H1 (cell line): ENCODE measurements around the gene HINT2. TPM values are rescaled to one million over a fixed set of nuclear protein-coding genes. Genes with fewer than 3 reads are reported as not detected.
A peak's percentile ranks its signal among the peaks of the same experiment; 100 is the strongest.

Experiments used
- ASH2L ChIP-seq: fragments of 200-600, 300-600 bp; sonication (generic); IDR thresholded peaks from one replicate; pipeline ENCODE4 v1.7.1; 2017; ENCODE audit warnings: low read length
- BCL11A ChIP-seq, 2 experiments: IDR thresholded peaks; one replicate each; pipeline ENCODE4 v1.6.1; 2011; ENCODE audit warnings: low read depth in 2 of 2, low read length in 2 of 2, mild to moderate bottlenecking in 2 of 2
- E2F6 ChIP-seq: IDR thresholded peaks from 2 replicates; pipeline ENCODE4 v1.6.1; 2012; ENCODE audit warnings: inconsistent platforms
- EZH2 ChIP-seq: fragments of 200-600 bp; sonication (generic); IDR thresholded peaks from 2 replicates; pipeline ENCODE4 v1.7.1; 2012; ENCODE audit warnings: low read depth, mild to moderate bottlenecking, moderate library complexity, low read length, inconsistent platforms; ENCODE audit not compliant: severe bottlenecking
- GABPA ChIP-seq: IDR thresholded peaks from 2 replicates; pipeline ENCODE4 v1.6.1; 2011; ENCODE audit warnings: mild to moderate bottlenecking, low read length, moderate library complexity, borderline replicate concordance; ENCODE audit not compliant: insufficient read depth
- GTF2F1 ChIP-seq: IDR thresholded peaks from 2 replicates; pipeline ENCODE4 v1.6.1; 2012; ENCODE audit warnings: low read depth, low read length, improper control_type of control experiment, borderline replicate concordance
- JUN ChIP-seq: IDR thresholded peaks from 2 replicates; pipeline ENCODE4 v1.6.1; 2011; ENCODE audit warnings: low read depth, mild to moderate bottlenecking, improper control_type of control experiment, low read length
- MAFK ChIP-seq: IDR thresholded peaks from 2 replicates; pipeline ENCODE4 v1.6.1; 2012; ENCODE audit warnings: low read depth, mild to moderate bottlenecking, improper control_type of control experiment, low read length
- PHF8 ChIP-seq: fragments of 200-600 bp; sonication (generic); conservative IDR thresholded peaks from 2 replicates; pipeline ENCODE4 v1.7.1; 2012; ENCODE audit warnings: low read depth, mild to moderate bottlenecking, inconsistent platforms, low read length, moderate library complexity
- POLR2AphosphoS5 ChIP-seq: IDR thresholded peaks from 2 replicates; pipeline ENCODE4 v1.6.1; 2011; ENCODE audit warnings: low read depth, low read length
- SIN3A ChIP-seq, 2 experiments: IDR thresholded peaks in 1 of 2; conservative IDR thresholded peaks in 1 of 2; 2 replicates each; pipeline ENCODE4 v1.6.1; 2011 to 2012; ENCODE audit warnings: low read length in 2 of 2, improper control_type of control experiment in 1 of 2, low read depth in 1 of 2, mild to moderate bottlenecking in 1 of 2
- SRF ChIP-seq: IDR thresholded peaks from 2 replicates; pipeline ENCODE4 v1.6.1; 2011; ENCODE audit warnings: mild to moderate bottlenecking, low read depth, low read length, moderate library complexity
- YY1 ChIP-seq: IDR thresholded peaks from 2 replicates; pipeline ENCODE4 v1.6.1; 2011; ENCODE audit warnings: low read depth, mild to moderate bottlenecking, low read length
- polyA plus RNA-seq, 7 experiments: library from polyadenylated mRNA; depleted of rRNA in 3 of 7; stranded (reverse) in 5 of 7; unstranded in 2 of 7; fragments of >200 nt in 5 of 7; fragments of 200-250 nt in 2 of 7; gene quantifications; 1 replicate in 5 of 7; 2 replicates in 1 of 7; 4 replicates in 1 of 7; pipeline versions ENCODE4 v1.2.1 to v1.2.3, GENCODE V29; 2011 to 2013; ENCODE audit warnings: missing spikeins in 2 of 7, mixed read lengths in 2 of 7
- total RNA-seq: library from RNA; stranded (reverse); fragmentation: NEBNext Ultra II Directional; extraction: Animal tissue kit (Norgen Biotek cat#: 25700); gene quantifications from 2 replicates; pipeline ENCODE4 v1.2.1, GENCODE V29; 2021

HINT2 gene
- total and polyA plus RNA-seq, 2 of the 8 experiments (the other 6 are each of a cell fraction or from before 2014, with no cell fraction given): 32.1 to 51.2 TPM

- no peak for TF ChIP-seq JUN
- TF ChIP-seq GTF2F1: no peak
- no peak for TF ChIP-seq GABPA
- no peak for TF ChIP-seq PHF8
- TF ChIP-seq BCL11A (IDR thresholded peaks at IDR 0.05; ENCODE audit: low read depth in 2 of 2, low read length in 2 of 2): no peak
- no peak for TF ChIP-seq MAFK
- no peak for TF ChIP-seq YY1
- no peak for TF ChIP-seq EZH2
- no peak for TF ChIP-seq E2F6
- TF ChIP-seq ASH2L: peak; percentile 57
- no peak for TF ChIP-seq POLR2AphosphoS5
- peak; percentile 53 to 87; a peak in 2 of 4 replicates for TF ChIP-seq SIN3A (conservative IDR thresholded peaks at IDR 0.05 in 1 of 2, IDR thresholded peaks at IDR 0.05 in 1 of 2; ENCODE audit: low read depth in 1 of 2, low read length in 2 of 2)
- TF ChIP-seq SRF: no peak
Observed at GRCh38 chr9:35828716-35829083, 13.9 kb upstream of the HINT2 start, which contains the start of gene FAM221B (continued).
